Measurements from ENCODE around the gene MPO. TPM values are rescaled to one million over a fixed set of nuclear protein-coding genes. Genes with fewer than 3 reads are reported as not detected.

Gene MPO
- polyA plus RNA-seq, 2 of the 4 experiments (the other 2 are of a cell fraction), result not detected

DNA sequence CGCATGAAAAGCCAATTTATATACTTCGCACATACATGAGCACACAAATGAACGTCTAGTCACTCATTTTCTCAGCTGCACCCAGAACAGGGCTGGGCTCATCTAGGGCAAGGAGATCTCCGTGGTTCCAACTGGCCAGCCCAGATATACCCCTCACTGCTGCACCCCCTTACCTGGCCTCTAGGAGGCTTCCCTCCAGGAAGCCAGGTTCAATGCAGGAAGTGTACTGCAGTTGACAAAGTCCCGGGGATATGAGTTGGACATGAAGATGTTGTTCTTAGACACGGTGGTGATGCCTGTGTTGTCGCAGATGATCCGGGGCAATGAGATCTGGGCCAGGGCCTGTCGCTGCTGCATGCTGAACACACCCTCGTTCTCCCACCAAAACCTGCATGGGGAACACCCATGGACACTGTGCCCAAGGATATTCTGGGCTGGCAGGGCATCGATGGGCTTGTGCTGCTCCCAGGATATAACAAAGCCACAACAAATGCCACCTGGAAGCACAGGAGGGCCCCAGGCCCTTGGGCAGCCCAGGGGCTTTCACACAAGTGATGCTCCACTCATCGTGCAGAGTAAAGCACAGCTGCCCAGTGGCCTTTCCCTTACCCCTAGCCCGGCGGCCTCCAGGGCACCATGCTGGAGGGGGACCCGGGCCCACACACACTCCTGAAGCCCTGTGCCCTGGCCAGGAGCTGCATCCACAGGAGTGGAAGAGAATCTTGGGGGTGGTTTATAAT lies 10.1 kb downstream of the MPO start (continued):
- TF ChIP-seq PHF8 (IDR thresholded peaks at IDR 0.05; ENCODE audit: borderline replicate concordance, low read depth), result no peak
- TF ChIP-seq JUN (IDR thresholded peaks at IDR 0.05), result no peak
- no peak for TF ChIP-seq KDM5A (IDR thresholded peaks at IDR 0.05)
- no peak for TF ChIP-seq ZSCAN20 (CRISPR knock-in tag; IDR thresholded peaks at IDR 0.05)

DNA sequence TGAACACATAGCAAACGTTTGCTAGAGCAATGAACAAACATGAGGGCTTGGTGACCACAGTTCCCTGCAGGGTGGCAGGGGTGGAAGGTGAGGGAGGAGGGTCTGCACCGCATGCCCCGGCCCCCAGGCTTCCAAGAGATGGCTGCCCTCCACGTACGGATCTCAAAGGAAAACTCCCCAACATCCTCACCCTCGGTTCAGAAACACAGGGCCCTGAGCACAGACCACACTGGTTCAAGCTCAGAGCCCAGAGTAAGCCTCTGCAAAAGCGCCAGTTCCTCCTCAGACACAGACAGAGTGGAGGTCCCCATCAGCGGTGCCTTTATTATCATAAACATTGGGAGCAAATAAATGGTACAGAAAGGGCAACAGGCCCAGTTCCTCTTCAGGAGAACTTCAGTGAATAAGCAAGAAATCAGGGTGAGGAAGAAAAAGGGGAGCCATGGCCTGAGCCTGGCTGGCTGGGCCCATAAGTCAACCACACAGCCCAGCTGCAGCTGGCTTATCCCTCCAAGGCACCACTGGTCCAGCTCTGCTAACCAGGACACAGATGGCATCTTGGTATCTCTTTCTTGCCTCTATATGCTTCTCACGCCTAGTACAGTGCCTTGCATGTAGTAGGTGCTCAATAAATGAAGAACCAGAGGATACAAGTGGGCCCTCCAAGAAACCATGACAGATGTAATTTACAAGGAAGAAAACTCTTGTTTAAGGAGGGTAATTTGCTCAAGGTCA lies 11.0 kb downstream of the MPO start:
- no peak for FAIRE-seq
- Histone ChIP-seq H3K4me2 (no peak overlapping the region), H3K27ac (no peak overlapping the region), H3K9me3 (no peaks in the 10 kb centered on the region), H3K4me3 (no peak overlapping the region), H3K4me1 (no peaks in the 10 kb centered on the region)
- CTCF ChIA-PET, result interaction anchor here (0.7 to 2.4 kb wide), 6 partner anchors 13 to 194 kb away, joined by 3 to 14 read pairs (median 4); no protein-coding TSS in a partner anchor
- POLR2A ChIA-PET, result no interaction called here
- no peak for DNase-seq (ENCODE audit: low read depth in 1 of 2, low spot score in 1 of 2)
- TF ChIP-seq PBX3 (IDR thresholded peaks at IDR 0.05), result no peak
- no peak for TF ChIP-seq E2F6 (IDR thresholded peaks at IDR 0.05; ENCODE audit: borderline replicate concordance, low read depth)
- TF ChIP-seq RNF2 (IDR thresholded peaks at IDR 0.05; ENCODE audit: borderline replicate concordance, low read depth), result no peak
- TF ChIP-seq EHF (CRISPR knock-in tag; IDR thresholded peaks at IDR 0.05), result no peak
- no peak for TF ChIP-seq HOXA7 (CRISPR knock-in tag; IDR thresholded peaks at IDR 0.05)
- no peak for TF ChIP-seq CEBPB (IDR thresholded peaks at IDR 0.05)
- no peak for ATAC-seq
- WGBS (ENCODE audit: missing lambda C conversion rate), result 46% methylated on average over 9 of the region's 9 CpGs

- DNase-seq (ENCODE audit: low read depth in 1 of 2, low spot score in 1 of 2), result no peak
- CTCF ChIA-PET, result interaction anchor here (1.4 to 2.4 kb wide), 4 partner anchors 9 to 20 kb away, joined by 3 to 14 read pairs (median 8); no protein-coding TSS in a partner anchor
- H3K4me3 ChIP-seq, result no peak overlapping the region
- TF ChIP-seq ZSCAN20 (CRISPR knock-in tag; IDR thresholded peaks at IDR 0.05), result no peak
- TF ChIP-seq E2F6 (IDR thresholded peaks at IDR 0.05; ENCODE audit: borderline replicate concordance, low read depth), result no peak
- no peak for TF ChIP-seq SMC3 (IDR thresholded peaks at IDR 0.05)
- no peak for TF ChIP-seq JUN (IDR thresholded peaks at IDR 0.05)
- no peak for TF ChIP-seq HOXB13 (CRISPR knock-in tag; IDR thresholded peaks at IDR 0.05; ENCODE audit: low read depth)
- TF ChIP-seq HES2 (IDR thresholded peaks at IDR 0.05), result no peak
- TF ChIP-seq CBX2 (IDR thresholded peaks at IDR 0.05; ENCODE audit: borderline replicate concordance, low read depth), result no peak
- TF ChIP-seq PHF8 (IDR thresholded peaks at IDR 0.05; ENCODE audit: borderline replicate concordance, low read depth), result no peak
- TF ChIP-seq, protein P1, sequence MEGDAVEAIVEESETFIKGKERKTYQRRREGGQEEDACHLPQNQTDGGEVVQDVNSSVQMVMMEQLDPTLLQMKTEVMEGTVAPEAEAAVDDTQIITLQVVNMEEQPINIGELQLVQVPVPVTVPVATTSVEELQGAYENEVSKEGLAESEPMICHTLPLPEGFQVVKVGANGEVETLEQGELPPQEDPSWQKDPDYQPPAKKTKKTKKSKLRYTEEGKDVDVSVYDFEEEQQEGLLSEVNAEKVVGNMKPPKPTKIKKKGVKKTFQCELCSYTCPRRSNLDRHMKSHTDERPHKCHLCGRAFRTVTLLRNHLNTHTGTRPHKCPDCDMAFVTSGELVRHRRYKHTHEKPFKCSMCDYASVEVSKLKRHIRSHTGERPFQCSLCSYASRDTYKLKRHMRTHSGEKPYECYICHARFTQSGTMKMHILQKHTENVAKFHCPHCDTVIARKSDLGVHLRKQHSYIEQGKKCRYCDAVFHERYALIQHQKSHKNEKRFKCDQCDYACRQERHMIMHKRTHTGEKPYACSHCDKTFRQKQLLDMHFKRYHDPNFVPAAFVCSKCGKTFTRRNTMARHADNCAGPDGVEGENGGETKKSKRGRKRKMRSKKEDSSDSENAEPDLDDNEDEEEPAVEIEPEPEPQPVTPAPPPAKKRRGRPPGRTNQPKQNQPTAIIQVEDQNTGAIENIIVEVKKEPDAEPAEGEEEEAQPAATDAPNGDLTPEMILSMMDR (IDR thresholded peaks at IDR 0.05), result no peak
- TF ChIP-seq HDAC2 (IDR thresholded peaks at IDR 0.05), result no peak
- TF ChIP-seq, protein P2, sequence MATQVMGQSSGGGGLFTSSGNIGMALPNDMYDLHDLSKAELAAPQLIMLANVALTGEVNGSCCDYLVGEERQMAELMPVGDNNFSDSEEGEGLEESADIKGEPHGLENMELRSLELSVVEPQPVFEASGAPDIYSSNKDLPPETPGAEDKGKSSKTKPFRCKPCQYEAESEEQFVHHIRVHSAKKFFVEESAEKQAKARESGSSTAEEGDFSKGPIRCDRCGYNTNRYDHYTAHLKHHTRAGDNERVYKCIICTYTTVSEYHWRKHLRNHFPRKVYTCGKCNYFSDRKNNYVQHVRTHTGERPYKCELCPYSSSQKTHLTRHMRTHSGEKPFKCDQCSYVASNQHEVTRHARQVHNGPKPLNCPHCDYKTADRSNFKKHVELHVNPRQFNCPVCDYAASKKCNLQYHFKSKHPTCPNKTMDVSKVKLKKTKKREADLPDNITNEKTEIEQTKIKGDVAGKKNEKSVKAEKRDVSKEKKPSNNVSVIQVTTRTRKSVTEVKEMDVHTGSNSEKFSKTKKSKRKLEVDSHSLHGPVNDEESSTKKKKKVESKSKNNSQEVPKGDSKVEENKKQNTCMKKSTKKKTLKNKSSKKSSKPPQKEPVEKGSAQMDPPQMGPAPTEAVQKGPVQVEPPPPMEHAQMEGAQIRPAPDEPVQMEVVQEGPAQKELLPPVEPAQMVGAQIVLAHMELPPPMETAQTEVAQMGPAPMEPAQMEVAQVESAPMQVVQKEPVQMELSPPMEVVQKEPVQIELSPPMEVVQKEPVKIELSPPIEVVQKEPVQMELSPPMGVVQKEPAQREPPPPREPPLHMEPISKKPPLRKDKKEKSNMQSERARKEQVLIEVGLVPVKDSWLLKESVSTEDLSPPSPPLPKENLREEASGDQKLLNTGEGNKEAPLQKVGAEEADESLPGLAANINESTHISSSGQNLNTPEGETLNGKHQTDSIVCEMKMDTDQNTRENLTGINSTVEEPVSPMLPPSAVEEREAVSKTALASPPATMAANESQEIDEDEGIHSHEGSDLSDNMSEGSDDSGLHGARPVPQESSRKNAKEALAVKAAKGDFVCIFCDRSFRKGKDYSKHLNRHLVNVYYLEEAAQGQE (IDR thresholded peaks at IDR 0.05), result no peak
- TF ChIP-seq HEYL (CRISPR knock-in tag; IDR thresholded peaks at IDR 0.05), result no peak
- POLR2A ChIA-PET, result no interaction called here
- no peaks in the 10 kb centered on the region for H3K4me1 ChIP-seq
- no peak for FAIRE-seq
- 46% methylated on average over 6 of the region's 6 CpGs for WGBS (ENCODE audit: missing lambda C conversion rate)
- no peak for ATAC-seq
- no peak overlapping the region for H3K27ac ChIP-seq
- no peak overlapping the region for H3K4me2 ChIP-seq
- H3K9me3 ChIP-seq, result no peaks in the 10 kb centered on the region
These were observed 11.8 kb downstream of the MPO start for GRCh38 chr17:58268774-58269556.

Measured in A549 (cell line).